T47D (cell line): Measurements from ENCODE around the gene KDM4C.
"Not testable (repeated sequence)": the region's sequence is repeated elsewhere in the genome, so short reads cannot be mapped to it uniquely, and the experiment has no call there.

Source experiments
- DNase-seq, 2 experiments: peaks; one replicate each; pipeline versions ENCODE4 v3.0.0 to v3.0.0-alpha.2; 2011 to 2012; ENCODE audit warnings: low read depth in 1 of 2, low spot score in 1 of 2
- JUND ChIP-seq: IDR thresholded peaks from 2 replicates; pipeline ENCODE4 v1.6.1; 2012; ENCODE audit warnings: low read depth
- in situ Hi-C: cut with HindIII; loops from 2 replicates; pipeline ENCODE4 v1.10.0; 2016; ENCODE audit warnings: low sequenced_read_pairs, low pct_unique_long_range_greater_than_20kb

The KDM4C gene

DNA sequence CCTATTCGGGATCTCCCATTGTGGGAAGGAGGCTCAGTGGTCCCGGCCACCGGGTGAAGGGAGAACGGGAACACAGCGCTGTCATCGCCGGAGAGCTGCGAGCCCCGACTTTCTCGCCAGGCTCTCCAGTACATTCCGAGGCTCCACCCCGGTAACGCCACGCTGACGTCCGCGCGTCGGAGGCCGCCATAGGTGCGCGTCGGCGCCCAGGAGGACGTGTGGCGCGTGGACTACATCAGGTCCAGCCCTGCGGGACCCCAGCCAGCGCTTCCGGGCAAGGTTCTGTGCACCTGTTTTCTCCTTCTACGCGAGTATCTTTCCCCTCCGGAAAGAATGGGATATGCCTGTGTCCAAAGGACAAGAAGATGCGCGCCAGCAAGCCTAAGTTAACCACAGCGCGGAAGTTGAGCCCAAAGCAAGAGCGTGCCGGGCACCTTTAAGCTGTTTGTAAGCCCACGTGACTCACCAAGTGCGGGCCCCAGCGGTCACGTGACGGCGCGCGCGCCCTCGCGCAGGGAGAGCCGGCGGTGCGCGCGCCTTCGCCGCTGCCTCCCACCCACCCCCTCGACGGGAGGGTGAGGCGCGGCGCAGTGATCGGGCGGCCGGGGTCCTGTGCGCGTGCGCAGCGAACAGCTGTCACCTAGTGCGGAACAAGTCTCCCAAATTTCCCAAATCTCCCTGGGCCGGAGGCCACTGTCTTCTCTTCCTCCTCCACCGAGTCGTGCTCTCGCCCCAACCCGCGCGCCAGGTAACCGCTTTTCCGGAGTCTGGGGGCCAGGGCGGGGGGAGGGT, at the start of gene KDM4C:
Gene KDM4C (plus strand): TSS at position 518 of the 792 bp plus-strand sequence. CDS start 35,016 bp downstream, outside the sequence.
- peak; percentile 83 to 94 for DNase-seq
- in situ Hi-C loops: no loop called here
- no peak; the same call in 1 of the 2 replicates for TF ChIP-seq JUND

DNA sequence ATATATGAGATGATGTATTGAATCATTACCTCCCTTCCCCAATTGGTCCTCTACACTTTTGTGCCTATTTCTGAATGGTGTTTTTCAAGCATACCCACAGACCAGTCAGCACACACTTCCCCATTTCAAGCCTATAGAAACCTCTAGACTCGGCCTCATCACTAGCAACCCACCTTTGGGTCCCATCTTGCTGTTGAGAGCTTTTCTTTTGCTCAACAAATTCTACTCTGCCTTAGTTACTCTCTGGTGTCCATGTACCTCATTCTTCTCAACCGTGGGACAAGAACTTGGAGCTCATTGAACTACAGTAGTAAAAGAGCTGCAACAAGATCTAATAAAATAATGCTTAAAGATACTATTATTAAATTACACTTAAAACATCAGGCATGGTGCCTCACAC, 49.0 kb upstream of the KDM4C start:
- in situ Hi-C loops: no loop called here
- no peak for DNase-seq
- no peak for TF ChIP-seq JUND

DNA sequence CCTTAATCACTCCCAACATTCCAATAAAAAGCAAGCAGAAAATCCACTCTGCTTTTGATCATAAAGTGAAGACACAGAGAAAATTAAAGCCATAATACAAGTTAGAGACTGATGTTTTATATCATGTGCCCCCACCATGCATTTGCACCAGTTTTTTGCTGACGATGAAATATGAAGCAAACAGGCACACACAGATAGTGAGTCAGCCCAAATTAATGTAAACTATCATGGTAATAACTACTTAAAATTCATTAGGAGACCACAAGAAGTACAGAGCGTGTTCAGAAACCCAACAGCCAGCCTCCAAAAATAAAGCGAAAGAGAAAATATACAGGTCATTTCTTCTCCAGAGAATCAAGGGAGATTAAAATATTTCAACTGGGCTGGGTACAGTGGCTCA, 46.4 kb upstream of the KDM4C start:
- in situ Hi-C loops: no loop called here
- no peak for TF ChIP-seq JUND
- DNase-seq: no peak

DNA sequence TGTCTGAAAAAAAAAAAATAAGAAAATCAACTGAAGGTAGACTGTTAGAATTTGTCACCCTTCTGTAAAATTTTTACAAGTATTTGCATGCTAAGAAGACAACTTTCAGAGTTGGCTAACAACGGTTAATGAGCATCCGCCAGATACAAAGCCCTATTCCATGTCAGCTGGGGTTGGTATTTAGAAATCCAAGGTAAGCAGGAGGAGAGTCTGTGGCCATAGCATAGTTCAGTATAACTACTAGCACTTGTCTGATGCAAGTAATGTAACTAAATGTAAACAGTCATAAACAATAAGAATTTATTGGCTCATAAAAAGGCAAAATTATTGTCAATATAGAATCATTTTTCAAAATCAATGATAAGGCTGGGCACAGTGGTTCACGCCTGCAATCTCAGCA, 45.7 kb upstream of the KDM4C start:
- in situ Hi-C loops: no loop called here
- peak in 1 of 2 experiments; percentile 16 for DNase-seq
- TF ChIP-seq JUND: no peak

DNA sequence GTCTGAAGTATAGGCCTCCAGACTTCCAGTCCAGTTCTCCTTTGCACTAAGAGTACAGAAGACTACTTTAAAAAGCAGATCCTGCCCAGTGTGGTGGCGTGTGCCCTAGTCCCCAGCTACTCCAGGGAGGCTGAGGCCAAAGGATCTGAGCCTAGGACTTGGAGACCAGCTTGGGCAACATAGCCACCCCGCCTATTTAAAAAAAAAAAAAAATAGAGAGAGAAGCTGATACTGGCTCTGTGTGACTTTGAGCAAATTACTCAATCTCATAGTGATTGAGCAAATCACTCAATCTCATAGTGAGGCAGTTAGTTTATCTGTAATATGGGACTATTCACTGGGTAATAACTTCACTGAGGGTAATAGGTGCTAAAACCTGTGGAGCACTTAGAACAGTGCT, 43.6 kb upstream of the KDM4C start:
- in situ Hi-C loops: no loop called here
- TF ChIP-seq JUND: no peak
- no peak for DNase-seq

DNA sequence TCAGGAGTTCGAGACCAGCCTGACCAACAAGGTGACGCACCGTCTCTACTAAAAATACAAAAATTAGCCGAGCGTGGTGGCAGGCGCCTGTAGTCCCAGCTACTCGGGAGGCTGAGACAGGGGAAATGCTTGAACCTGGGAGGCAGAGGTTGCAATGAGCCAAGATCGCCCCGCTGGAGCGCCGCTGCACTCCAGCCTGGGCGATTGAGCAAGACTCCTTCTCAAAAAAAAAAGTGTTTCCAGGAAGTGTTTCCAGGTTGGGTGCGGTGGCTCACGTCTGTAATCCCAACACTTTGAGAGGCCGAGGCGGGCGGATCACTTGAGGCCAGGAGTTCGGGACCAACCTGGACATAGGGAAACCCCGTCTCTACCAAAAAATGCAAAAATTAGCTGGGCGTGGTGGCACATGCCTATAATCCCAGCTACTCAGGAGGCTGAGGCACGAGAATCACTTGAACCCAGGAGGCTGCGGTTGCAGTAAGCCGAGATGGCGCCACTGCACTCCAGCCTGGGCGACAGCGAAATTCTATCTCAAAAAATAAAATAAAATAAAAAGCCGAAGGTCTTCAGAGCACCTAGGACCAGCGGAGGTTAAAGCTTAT, 42.5 kb upstream of the KDM4C start:
- in situ Hi-C loops, DNase-seq: not testable (repeated sequence)

DNA sequence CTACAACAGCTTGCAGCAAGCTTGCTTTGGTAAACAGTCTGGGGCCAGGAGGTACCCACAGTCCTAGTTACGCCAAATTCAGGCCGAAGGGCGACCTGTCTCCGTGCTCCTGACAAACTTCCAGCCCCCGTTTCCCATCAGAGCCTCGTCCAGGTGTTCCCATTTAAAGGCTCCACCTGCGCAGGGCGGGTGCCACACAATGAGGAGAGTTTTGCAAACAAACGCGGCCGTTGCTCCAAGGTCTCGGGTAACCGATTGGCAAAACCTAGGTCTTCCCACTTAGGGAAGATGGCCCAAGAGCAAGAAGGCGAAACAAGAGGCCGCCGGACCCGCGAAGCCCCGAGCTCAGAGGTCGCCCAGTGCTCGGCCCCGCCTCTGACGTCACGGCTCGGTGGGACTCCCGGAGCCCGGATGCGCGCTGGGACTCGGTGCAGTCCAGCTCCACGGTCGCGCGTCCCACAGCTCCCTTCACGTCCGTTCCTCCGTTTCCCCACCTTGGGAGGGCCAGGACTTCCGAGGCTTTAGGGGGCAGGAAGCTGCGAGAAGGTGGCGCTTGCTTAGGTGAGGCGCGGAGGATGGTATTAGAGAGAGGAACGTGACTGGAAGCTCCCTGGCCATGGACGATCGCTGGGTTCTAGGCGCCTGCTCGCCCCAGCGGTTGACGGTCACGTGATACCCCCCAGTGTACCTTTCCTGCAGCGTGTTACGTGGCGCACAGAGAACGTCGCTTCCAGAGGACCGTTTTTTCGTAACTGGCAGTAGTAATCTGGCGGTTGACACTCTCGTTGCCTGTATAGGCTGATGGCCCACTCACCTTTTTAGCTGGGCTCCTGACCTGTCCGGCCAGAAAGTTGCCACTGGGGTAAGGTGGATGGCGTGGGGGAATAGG, 41.8 kb upstream of the KDM4C start:
- no peak for DNase-seq
- no peak for TF ChIP-seq JUND
- in situ Hi-C loops: no loop called here

DNA sequence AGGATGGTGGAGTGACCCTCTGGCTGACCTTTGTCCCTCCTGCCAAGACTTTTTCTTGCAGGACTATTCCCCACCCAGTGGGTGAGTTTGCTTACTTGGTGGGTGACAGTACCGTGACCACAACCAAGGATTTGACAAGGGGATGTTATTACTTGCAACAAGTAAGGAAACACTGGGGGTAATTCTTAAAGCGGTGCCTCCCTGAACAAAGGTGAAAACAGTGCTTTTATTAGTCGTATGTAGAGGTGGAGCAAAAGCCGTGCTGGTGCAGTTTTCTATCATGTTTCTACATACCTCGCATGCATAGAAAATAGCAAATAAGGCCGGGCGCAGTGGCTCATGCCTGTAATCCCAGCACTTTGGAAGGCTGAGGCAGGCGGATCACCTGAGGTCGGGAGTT, 41.0 kb upstream of the KDM4C start:
- no peak for TF ChIP-seq JUND
- in situ Hi-C loops: no loop called here
- DNase-seq: no peak

DNA sequence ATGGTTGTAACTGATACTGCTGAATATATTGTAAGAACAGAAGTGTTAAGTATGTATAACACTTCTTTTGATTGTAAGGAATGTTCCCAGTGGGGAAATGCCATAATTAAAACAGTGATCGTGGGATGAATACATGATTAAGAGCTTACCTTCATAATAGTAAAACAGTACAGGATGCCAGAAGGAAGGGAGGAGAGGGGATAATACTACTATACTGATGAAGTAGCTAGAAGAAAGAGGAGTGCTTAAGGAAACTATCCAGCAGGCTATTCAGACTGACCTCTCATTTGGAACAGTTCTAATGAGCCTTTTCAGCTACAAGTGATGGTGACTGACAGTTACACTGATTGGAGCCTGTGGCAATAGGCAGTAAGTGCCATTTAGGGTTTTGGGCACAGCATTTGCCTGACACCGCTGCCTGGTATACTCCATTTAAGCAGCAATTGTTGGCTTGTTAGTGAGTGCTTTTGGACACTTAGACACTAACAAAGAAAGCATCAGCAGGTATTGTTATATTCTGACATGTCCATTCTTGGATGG, 33.8 kb upstream of the KDM4C start:
- in situ Hi-C loops: no loop called here
- TF ChIP-seq JUND: no peak
- no peak for DNase-seq

DNA sequence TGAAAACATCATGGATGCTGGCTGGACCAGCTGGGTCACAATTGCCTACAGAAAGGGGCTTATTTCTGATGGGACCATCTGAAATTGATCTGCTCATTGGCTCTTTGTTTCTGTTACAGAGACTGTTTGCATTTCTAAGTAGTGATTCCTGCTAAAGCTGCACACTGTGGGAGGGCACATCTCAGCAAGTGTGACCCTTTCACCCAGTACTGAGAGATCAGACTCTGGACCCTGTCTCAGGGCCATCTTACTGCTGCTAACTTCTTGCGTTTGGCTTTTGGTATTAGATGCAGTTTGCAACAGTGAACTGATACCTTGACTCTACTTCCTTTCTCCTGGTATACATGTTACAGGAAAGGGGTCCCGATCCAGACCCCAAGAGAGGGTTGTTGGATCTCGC, 24.5 kb upstream of the KDM4C start:
- no peak for TF ChIP-seq JUND
- DNase-seq: no peak
- in situ Hi-C loops: no loop called here

DNA sequence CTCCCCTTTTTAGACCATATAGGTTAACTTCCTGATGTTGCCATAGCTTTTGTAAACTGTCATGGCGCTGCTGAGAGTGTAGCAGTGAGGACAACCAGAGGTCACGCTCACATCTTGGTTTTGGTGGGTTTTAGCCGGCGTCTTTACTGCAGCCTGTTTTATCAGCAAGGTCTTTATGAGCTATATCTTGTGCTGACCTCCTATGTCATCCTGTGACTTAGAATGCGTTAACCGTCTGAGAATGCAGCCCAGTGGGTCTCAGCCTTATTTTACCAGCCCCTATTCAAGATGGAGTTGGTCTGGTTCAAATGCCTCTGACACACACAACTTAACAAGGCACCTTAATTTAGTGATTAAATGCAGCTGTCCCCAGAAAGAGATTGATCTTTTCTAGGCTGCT, 23.9 kb upstream of the KDM4C start:
- DNase-seq: no peak
- no peak for TF ChIP-seq JUND
- in situ Hi-C loops: no loop called here

DNA sequence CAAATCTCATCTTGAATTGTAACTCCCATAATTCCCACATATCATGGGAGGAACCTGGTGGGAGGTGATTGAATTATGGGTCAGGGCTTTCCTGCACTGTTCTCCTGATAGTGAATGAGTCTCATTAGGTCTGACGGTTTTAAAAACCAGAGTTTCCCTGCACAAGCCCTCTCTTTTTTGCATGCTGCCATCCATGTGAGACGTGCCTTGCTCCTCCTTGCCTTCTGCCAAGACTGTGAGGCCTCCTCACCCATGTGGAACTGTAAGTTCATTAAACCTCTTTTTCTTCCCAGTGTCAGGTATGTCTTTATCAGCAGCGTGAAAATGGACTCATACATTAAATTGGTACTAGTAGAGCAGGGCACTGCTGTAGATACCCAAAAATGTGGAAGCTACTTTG, 22.4 kb upstream of the KDM4C start:
- no peak for DNase-seq
- in situ Hi-C loops: no loop called here
- no peak for TF ChIP-seq JUND

DNA sequence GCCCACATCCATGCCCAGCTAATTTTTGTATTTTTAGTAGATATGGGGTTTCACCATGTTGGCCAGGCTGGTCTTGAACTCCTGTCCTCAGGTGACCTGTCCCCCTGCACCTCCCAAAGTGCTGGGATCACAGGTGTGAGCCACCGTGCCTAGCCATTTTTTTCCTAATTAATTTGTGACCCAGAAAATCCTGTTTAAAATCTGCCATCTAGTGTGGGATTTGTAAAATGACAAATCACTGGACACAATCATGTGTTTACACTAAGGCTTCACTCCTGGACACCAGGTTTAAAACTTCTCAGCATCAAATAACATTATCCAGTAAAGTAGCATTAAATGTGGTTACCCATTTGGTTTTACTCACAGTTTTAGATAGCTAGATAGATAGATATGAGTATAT, 18.6 kb upstream of the KDM4C start:
- in situ Hi-C loops: no loop called here
- DNase-seq: peak in 1 of 2 experiments; percentile 55
- TF ChIP-seq JUND: no peak

DNA sequence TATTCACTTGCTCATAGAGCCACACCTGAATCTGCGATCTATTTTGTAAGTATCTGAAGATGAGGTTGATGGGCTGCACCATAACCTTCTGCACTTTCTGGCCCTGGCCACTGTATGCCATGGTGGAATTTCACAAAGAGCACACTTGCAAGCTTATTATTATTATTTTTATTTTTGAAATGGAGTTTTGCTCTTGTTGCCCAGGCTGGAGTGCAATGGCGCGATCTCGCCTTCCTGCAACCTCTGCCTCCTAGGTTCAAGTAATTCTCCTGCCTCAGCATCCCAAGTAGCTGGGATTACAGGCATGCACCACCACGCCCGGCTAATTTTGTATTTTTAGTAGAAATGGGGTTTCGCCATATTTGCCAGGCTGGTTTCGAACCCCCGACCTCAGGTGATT, 8.9 kb upstream of the KDM4C start:
- DNase-seq, in situ Hi-C loops: not testable (repeated sequence)

DNA sequence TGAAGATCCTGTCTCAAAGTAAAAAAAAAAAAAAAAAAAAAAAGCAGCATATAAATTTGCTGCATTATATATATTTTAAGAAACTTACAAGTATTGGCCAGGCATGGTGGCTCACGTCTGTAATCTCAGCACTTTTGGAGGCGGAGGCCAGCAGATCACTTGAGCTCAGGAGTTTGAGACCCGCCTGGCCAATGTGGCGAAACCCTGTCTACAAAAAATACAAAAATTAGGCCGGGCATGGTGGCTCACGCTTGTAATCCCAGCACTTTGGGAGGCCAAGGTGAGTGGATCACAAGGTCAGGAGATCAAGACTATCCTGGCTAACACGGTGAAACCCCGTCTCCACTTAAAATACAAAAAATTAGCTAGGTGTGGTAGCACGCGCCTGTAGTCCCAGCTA, 2.9 kb upstream of the KDM4C start:
- in situ Hi-C loops, DNase-seq: not testable (repeated sequence)
